Measurements from ENCODE around the gene DDI1. TPM values are rescaled to one million over a fixed set of nuclear protein-coding genes. Genes with fewer than 3 reads are reported as not detected.

DDI1 gene
- not detected in 3 replicates for total RNA-seq

DNA sequence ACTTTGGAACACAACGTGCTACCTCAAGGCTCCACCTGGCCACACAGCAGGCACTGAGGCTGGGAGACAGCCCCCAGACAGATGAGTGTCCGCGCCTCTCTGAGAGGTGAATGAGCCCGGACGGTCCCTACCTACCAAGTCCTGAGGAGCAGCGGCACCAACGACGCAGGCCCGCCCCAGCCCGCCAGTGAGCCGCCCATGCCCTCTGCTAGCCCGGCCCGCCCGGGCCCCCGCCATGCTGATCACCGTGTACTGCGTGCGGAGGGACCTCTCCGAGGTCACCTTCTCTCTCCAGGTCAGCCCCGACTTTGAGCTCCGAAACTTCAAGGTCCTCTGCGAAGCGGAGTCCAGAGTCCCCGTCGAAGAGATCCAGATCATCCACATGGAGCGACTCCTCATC lies at the start of gene DDI1:
Gene DDI1, plus strand, starts transcription at position 53 of the 400 bp plus-strand sequence. Its CDS starts 183 bp downstream, at position 236.
- Mint-ChIP-seq H3K4me3 (no peak within 1 kb of the TSS), H3K27me3 (ENCODE audit: low read depth) (no peaks in the 10 kb centered on the region), H3K9me3 (peaks cover 6% of the 10 kb centered on the region), H3K27ac (no peak within 1 kb of the TSS), H3K36me3 (peaks cover 11% of the 10 kb centered on the region), H3K4me1 (peaks cover 13% of the 10 kb centered on the region)
- TF ChIP-seq, protein P1, sequence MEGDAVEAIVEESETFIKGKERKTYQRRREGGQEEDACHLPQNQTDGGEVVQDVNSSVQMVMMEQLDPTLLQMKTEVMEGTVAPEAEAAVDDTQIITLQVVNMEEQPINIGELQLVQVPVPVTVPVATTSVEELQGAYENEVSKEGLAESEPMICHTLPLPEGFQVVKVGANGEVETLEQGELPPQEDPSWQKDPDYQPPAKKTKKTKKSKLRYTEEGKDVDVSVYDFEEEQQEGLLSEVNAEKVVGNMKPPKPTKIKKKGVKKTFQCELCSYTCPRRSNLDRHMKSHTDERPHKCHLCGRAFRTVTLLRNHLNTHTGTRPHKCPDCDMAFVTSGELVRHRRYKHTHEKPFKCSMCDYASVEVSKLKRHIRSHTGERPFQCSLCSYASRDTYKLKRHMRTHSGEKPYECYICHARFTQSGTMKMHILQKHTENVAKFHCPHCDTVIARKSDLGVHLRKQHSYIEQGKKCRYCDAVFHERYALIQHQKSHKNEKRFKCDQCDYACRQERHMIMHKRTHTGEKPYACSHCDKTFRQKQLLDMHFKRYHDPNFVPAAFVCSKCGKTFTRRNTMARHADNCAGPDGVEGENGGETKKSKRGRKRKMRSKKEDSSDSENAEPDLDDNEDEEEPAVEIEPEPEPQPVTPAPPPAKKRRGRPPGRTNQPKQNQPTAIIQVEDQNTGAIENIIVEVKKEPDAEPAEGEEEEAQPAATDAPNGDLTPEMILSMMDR (IDR thresholded peaks at IDR 0.05; ENCODE audit: unreplicated experiment), result no peak
- no peak for DNase-seq (ENCODE audit: low spot score in 2 of 2, unreplicated experiment in 2 of 2)

DNA sequence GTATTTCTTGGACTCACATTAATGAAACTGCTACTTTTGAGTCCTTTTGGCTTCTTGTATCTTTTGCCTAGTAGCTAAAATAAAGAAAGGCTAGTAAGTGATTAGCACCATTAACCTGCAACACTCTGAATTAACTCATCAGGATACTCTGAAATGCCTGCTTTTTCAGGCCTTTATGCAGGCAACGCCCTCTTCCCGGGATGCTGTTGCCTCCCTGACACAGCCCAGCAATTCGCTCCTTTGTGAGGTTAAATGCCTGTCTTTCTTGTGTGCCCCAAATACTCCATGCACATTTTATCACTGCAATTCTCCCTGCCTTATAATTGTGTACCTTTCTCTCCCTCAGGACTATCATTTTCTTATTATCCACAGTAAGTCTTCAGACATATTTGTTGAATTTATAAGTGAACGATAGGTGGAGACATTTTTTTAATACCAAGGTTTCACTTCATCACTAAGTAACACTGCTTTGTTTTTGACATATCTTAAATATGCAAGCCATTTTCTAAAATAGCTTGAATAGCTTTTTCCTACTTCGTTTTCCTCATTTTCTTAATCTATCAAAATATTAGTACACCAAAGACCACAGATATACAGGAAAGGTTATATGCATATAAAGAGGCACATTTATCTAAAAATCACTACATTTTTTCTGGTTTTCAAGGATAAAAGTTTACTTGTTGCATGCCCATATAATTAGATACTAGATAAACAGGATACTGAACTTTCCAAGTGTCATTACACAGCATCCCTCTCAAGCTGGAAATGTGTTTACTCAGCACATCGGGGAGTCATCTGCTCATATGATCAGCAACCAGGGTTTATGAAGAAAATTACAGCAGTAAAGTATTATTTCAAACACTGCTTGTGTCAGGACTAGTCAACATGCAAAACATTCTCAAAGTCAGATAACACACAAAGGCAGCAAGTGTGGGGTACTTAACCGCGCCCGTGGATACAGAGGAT lies 48.5 kb upstream of the DDI1 start:
- Mint-ChIP-seq H3K4me1 (no peaks in the 10 kb centered on the region), H3K27me3 (ENCODE audit: low read depth) (no peaks in the 10 kb centered on the region), H3K4me3 (no peak overlapping the region), H3K27ac (no peak overlapping the region), H3K9me3 (peaks cover 20% of the 10 kb centered on the region), H3K36me3 (peaks cover 22% of the 10 kb centered on the region)
- DNase-seq (ENCODE audit: low spot score in 2 of 2, unreplicated experiment in 2 of 2), result no peak
- TF ChIP-seq, protein P1 (IDR thresholded peaks at IDR 0.05; ENCODE audit: unreplicated experiment), result no peak

DNA sequence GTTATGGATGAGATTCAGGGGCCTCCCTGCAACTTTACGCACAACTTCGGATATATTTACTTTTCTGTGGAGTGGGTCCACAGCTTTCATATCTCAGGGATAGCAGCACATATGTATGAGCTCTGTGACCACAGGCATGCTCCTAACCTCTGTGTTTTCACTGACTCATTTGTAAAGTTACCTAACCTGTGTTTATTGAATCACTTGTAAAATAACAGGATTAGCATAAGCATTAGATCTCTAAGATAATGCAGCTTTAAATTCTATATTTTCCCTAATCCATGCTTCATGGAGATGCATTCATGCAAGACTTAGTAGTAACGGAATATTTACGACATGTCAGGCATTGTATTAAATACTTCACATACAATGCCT lies 47.9 kb upstream of the DDI1 start:
- TF ChIP-seq, protein P1 (IDR thresholded peaks at IDR 0.05; ENCODE audit: unreplicated experiment), result no peak
- no peaks in the 10 kb centered on the region for H3K4me1 Mint-ChIP-seq
- no peak for DNase-seq (ENCODE audit: low spot score in 2 of 2, unreplicated experiment in 2 of 2)
- no peak overlapping the region for H3K4me3 Mint-ChIP-seq
- H3K36me3 Mint-ChIP-seq, result peaks cover 15% of the 10 kb centered on the region
- peaks cover 13% of the 10 kb centered on the region for H3K9me3 Mint-ChIP-seq
- no peaks in the 10 kb centered on the region for H3K27me3 Mint-ChIP-seq (ENCODE audit: low read depth)
- no peak overlapping the region for H3K27ac Mint-ChIP-seq

DNA sequence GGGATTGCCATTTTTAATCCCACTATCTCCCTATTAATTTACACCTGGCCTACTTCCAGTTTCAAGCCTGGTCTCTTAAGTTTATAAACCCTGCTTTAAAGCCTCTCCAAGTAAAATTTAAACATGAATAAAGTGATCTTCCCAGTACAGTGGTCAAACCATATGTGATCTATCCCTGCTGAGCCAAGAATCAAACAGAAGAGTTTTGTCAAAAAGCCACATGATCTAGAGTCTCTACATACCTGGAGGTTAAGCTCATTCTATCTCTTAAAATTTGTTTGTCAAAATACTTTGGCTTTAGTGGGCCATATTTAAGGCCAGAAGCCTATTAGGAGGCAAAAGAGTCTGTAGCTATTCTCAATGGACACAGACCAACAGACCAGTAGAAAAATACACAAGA lies 42.9 kb upstream of the DDI1 start:
- no peaks in the 10 kb centered on the region for H3K27me3 Mint-ChIP-seq (ENCODE audit: low read depth)
- no peak for DNase-seq (ENCODE audit: low spot score in 2 of 2, unreplicated experiment in 2 of 2)
- H3K36me3 Mint-ChIP-seq, result peaks cover 4% of the 10 kb centered on the region
- TF ChIP-seq, protein P1 (IDR thresholded peaks at IDR 0.05; ENCODE audit: unreplicated experiment), result no peak
- no peaks in the 10 kb centered on the region for H3K9me3 Mint-ChIP-seq
- H3K4me3 Mint-ChIP-seq, result no peak overlapping the region
- H3K27ac Mint-ChIP-seq, result no peak overlapping the region
- no peaks in the 10 kb centered on the region for H3K4me1 Mint-ChIP-seq

DNA sequence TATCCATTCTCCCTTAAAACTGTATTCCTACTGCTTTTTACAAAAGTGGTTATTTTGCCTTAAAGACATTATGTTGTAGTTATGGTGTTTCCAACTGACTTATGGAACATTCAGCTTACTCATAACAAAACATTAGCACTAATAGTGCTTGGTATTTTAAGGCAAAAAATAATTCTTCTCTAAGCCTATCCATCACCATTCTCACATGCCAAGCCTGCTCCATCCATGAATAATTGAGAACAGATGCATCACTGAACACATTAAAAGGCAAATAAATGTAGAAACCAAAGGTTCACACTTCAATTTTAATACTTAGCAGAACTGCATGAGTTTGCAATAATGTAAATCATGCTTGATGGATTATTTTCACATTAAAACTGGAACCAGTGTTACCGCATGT lies 42.3 kb upstream of the DDI1 start:
- Mint-ChIP-seq H3K4me1 (no peaks in the 10 kb centered on the region), H3K9me3 (no peaks in the 10 kb centered on the region), H3K27ac (no peak overlapping the region), H3K27me3 (ENCODE audit: low read depth) (no peaks in the 10 kb centered on the region), H3K36me3 (peaks cover 6% of the 10 kb centered on the region), H3K4me3 (no peak overlapping the region)
- TF ChIP-seq, protein P1 (IDR thresholded peaks at IDR 0.05; ENCODE audit: unreplicated experiment), result no peak
- no peak for DNase-seq (ENCODE audit: low spot score in 2 of 2, unreplicated experiment in 2 of 2)
